ENCODE measurements around the gene KLRG1.

KLRG1 gene

DNA sequence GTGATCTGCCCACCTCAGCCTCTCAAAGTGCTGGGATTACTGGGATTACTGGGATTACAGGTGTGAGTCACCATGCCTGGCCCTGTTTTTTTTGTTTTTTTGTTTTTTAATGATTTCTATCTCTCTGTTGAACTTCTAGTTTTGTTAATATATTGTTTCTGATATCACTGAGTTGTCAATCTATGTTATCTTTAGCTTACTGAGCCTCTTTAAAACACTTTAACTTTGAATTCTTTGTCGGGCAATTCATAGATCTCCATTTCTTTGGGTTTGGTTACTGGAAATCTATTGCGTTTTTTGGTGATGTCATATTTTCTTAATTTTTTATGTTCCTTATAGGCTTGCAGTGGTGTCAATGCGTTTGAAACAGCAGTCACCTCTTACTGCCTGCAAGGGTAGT lies 9.2 kb upstream of the KLRG1 start:
- no peak for DNase-seq (ENCODE audit: extremely low read depth, low read depth)
- TF ChIP-seq, protein P1, sequence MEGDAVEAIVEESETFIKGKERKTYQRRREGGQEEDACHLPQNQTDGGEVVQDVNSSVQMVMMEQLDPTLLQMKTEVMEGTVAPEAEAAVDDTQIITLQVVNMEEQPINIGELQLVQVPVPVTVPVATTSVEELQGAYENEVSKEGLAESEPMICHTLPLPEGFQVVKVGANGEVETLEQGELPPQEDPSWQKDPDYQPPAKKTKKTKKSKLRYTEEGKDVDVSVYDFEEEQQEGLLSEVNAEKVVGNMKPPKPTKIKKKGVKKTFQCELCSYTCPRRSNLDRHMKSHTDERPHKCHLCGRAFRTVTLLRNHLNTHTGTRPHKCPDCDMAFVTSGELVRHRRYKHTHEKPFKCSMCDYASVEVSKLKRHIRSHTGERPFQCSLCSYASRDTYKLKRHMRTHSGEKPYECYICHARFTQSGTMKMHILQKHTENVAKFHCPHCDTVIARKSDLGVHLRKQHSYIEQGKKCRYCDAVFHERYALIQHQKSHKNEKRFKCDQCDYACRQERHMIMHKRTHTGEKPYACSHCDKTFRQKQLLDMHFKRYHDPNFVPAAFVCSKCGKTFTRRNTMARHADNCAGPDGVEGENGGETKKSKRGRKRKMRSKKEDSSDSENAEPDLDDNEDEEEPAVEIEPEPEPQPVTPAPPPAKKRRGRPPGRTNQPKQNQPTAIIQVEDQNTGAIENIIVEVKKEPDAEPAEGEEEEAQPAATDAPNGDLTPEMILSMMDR (IDR thresholded peaks at IDR 0.05; ENCODE audit: low read depth, low read length): no peak

DNA sequence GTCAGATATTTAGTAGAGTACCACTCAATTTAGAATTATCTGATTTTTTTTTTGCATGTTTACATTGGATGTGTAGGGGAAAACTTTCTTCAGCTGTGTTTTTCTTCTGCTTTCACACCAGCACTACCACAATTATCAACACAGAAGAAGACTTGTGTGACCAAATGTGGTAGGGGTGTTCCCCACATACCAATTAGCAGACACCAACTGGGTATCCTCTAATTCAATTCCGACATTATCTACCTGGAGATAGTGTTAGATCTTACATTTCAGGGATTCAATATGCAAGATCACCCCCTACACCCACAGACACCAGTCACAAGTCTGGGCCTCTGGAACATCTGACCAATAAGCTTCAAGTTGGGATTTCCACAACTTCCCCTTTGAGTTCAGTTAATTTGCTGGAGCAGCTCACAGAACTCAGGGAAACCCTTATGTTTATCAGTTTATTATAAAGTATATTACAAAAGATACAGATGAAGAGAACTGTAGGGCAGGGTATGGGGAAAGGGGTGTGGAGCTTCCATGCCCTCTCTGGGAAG lies 4.1 kb upstream of the KLRG1 start:
- TF ChIP-seq, protein P1 (IDR thresholded peaks at IDR 0.05; ENCODE audit: low read depth, low read length): no peak
- DNase-seq (ENCODE audit: extremely low read depth, low read depth): no peak

DNA sequence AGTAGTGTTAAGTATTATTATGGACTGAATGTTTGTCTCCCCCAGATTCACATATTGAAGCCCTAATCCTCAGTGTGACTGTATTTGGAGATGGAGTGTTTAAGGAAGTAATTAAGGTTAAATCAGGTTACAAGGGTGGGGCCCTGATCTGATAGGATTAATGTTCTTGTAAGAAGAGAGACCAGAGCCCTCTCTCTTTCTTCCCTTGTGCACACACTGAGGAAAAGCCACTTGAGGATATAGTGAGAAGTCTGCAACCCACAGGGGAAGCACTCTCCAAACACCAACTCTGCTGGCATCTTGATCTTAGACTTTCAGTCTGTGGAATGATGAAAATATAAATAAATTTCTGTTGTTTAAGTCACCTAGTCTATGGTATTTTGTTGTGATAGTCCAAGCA lies 2.2 kb upstream of the KLRG1 start:
- TF ChIP-seq, protein P1 (IDR thresholded peaks at IDR 0.05; ENCODE audit: low read depth, low read length): no peak
- DNase-seq (ENCODE audit: extremely low read depth, low read depth): no peak

DNA sequence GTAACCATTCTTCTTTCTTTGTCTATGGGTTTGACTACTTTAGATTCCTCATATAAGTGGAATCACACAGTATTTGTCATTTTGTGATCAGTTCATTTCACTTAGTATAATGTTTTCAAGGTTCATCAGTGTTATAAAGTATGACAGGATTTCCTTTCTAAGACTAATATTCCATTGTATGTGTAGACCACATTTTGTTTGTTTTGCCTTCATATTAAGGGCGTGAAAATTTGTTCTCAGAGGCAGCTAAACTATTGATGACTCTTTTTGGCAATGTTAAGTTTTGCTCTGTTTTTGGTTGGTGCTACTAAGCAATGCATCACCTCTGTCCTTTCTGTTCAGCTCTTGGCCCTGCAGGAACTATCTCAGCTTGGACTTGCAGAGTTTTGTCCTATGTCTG lies 1.7 kb upstream of the KLRG1 start:
- TF ChIP-seq, protein P1 (IDR thresholded peaks at IDR 0.05; ENCODE audit: low read depth, low read length): no peak
- no peak for DNase-seq (ENCODE audit: extremely low read depth, low read depth)

DNA sequence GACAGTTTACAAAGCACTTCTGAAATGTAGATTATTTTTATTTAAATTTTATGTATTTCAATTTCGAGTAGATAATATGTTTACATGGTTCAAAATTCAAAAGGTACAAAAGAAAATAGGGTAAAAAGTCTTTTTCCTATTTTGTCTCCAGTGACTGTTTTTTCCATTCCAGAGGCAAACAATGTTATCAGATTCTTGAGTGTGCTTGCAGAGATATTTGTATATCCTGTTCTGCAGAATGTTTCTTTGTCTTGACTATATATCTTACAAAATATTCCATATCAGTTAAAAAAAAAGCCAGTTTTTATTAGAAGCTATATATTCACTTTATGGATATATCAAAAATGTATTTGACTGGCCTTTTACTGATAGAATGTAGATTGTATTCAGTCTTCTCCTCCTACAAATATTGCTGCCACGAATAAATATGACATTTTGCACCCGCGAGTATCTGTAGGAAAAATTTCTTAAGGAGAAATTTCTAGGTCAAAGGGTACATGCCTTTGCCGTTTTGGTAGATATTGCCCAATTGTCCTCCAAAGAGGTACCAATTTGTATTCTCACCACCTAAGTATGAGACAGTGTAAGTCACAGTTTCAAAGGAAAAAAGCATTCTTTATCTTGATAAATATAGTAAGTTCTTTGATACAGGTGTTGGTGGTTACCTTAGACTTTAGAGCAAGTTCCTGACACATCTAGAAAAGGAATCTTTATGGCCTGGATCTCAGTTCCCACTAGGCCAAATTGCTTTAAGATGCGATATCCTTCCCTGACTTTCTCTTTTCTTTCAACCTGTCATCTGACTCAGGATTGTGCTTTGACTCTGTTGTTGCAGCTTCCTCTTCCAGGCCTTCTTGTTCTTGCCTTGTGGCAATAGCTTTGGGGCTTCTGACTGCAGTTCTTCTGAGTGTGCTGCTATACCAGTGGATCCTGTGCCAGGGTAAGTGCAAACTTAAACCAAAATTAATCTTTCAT lies 2.3 kb downstream of the KLRG1 start:
- DNase-seq (ENCODE audit: extremely low read depth, low read depth): no peak

DNA sequence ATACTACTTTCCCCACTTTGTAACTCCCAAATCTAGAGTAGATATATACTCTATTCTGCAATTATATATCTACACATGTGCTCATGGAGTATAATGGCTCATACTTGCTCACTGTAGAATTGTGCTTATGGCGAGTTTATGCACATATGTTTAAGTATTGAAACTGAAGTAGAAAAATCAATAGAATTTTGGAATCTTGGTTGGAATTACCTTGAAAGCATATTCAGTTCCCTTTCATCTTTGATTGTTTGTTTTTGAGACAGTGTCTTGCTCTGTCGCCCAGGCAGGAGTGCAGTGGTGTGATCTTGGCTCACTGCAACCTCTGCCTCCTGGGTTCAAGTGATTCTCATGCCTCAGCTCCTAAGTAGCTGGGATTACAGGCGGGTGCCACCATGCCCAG lies 4.5 kb downstream of the KLRG1 start:
- TF ChIP-seq, protein P1 (IDR thresholded peaks at IDR 0.05; ENCODE audit: low read depth, low read length): no peak
- DNase-seq (ENCODE audit: extremely low read depth, low read depth): no peak

More for the DNA sequence above, 2.3 kb downstream of the KLRG1 start:
- TF ChIP-seq, protein P1 (IDR thresholded peaks at IDR 0.05; ENCODE audit: low read depth, low read length): no peak
